Myocyte (in vitro differentiated cells): ENCODE results near the gene NRROS. TPM values are rescaled to one million over a fixed set of nuclear protein-coding genes. Genes with fewer than 3 reads are reported as not detected.
A peak's percentile ranks its signal among the peaks of the same experiment; 100 is the strongest.

Source experiments
- DNase-seq: peaks from one replicate; pipeline ENCODE4 v3.0.0-alpha.2; 2012; ENCODE audit warnings: low read depth
- total RNA-seq: library from RNA; depleted of rRNA; stranded (reverse); fragments of >200 nt; gene quantifications from 2 replicates; pipeline ENCODE4 v1.2.3, GENCODE V29; 2014

NRROS gene
- total RNA-seq, 1 donor from 2014 or later, result 0.59 TPM

- no peak for DNase-seq
Observed at GRCh38 chr3:196645897-196646665, 6.6 kb downstream of the NRROS start.

DNA sequence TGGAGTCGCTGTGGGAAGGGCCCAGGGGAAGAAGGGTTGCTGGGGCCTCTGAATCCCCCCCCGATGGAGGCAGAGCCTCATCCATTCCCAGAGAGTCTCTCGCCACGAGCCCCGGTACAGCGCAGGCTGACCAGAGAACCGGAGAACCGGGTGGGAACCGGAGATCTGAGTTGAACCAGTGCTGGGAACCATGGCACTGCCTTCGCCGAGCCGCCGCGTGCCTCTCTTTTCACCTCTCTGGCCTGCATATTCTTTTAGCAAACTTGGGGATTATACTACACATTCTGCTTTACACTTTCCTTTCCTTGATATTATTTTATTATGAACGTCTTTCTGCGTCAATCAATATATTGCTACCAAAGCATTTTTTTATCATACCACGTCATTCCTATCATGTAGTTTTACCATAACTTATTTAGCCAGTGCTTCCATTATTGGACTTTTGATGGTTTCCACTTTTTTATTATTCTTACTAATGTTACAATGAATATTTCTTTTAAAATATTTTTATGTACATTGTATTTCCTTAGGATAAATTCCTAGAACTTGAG, 7.2 kb downstream of the NRROS start:
- no peak for DNase-seq

- DNase-seq, result peak; percentile 88
Observed at GRCh38 chr3:196650740-196651311, 11.3 kb downstream of the NRROS start.

- no peak for DNase-seq
Observed at GRCh38 chr3:196651819-196652218, 12.3 kb downstream of the NRROS start.

DNA sequence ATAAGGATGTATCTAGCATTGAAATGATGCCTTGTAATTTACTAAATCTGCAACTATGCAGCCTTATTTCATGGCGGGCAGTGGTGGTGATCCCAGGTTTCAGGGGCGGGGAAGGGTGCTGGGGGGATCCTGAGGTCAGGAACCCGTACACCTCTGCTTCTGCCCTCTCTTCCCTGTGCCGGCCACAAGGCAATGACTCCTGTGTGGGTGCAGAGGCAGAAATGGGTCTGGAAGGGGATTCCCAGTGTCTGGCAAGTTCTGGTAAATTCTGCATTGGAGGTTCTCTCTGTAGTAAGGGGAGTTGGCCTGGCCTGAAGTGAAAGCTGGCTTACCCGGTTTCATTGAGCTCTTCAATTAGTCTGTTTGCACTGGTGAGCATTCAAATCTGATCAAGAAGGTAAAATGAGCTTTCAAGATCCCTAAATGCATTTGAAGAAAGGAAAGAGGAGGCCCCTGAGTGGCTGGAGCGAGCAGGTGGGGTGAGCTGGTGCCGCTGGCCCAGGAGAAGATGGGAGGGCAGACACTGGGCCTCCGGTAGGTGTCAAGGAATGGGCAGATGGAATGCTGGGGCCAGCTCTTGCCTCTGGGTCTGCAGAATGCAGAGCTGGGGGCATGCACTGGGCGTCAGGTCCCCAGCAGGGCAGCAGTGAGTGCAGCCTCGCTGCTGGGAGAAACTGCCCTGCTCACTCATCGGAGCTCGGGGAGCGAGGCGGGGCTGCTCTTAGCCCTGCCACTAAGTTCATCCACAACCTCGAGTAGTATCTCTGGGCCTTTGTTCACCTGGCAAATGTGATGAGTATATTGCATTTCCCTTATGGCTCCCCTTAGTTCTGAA, 13.7 kb downstream of the NRROS start:
- DNase-seq, result no peak

DNA sequence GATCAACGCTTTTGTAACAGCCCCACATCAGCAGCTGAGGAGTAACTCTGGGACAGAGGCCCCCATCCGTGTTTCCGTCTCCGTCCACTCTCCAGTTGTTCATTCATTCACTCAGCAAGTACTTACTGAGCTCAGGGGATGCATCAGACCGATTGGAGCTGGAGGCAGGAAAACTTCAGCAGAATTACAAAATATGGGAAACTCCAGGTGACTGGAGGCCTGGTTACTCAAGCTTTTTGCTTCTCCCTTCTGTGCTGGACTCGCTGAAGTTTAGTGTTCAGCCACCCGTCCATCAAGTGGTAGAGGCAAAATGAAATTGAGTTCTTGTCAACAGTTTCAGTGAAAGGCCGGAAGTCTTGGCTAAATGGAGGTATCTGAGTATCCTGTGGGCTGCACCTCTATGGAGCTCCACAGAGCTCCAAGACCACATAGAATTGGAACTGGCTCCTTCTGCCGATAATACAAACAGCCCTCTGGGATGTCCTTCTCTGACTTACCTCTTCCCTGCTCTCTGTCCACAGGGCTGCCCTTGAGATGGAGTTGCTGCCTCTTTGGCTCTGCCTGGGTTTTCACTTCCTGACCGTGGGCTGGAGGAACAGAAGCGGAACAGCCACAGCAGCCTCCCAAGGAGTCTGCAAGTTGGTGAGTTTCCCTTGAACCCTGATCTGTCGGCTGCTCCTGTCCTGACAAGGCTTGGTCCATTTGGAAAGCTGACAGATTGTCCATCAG, 14.7 kb downstream of the NRROS start:
- DNase-seq, result no peak

DNA sequence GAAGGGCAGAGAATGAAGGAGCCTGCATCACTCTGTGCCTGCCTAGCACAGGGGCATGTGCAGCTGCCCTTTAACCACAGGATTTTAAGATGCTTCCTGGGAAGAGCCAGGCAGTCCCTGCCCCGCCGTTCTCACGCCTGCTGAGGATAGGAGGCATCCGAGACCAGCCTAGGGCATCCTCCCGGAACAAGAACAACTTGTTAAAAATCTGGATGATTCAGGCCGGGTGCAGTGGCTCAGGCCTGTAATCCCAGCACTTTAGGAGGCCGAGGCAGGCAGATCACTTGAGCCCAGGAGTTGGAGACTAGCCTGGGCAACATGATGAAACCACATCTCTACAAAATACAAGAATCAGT, 15.2 kb downstream of the NRROS start:
- DNase-seq, result peak; percentile 89

- DNase-seq, result no peak
Observed at GRCh38 chr3:196655496-196655895, 16.0 kb downstream of the NRROS start.

DNA sequence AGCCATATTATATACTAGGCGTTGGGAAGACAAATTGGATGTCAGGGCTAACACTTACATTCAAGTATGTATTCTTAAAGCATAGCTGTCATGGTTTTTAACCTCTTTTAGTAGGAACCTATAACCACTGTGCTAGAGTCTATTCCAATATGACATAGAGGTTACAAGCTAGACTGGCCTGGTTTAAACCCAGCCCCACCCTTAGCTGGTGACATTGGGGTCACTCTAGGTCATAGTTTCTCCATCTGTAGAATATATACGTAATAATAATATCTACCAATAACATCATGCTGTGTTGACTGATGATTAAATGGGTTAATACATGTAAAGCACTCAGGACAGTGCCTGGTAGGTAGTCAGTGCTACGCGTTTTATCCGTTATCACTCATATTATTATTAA, 16.7 kb downstream of the NRROS start:
- no peak for DNase-seq

DNA sequence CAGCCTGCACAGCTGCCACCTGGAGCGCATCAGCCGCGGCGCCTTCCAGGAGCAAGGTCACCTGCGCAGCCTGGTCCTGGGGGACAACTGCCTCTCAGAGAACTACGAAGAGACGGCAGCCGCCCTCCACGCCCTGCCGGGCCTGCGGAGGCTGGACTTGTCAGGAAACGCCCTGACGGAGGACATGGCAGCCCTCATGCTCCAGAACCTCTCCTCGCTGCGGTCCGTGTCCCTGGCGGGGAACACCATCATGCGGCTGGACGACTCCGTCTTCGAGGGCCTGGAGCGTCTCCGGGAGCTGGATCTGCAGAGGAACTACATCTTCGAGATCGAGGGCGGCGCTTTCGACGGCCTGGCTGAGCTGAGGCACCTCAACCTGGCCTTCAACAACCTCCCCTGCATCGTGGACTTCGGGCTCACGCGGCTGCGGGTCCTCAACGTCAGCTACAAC, 20.4 kb downstream of the NRROS start:
- DNase-seq, result no peak

GRCh38 chr3:196660381-196661166, 21.1 kb downstream of the NRROS start:
- no peak for DNase-seq

DNA sequence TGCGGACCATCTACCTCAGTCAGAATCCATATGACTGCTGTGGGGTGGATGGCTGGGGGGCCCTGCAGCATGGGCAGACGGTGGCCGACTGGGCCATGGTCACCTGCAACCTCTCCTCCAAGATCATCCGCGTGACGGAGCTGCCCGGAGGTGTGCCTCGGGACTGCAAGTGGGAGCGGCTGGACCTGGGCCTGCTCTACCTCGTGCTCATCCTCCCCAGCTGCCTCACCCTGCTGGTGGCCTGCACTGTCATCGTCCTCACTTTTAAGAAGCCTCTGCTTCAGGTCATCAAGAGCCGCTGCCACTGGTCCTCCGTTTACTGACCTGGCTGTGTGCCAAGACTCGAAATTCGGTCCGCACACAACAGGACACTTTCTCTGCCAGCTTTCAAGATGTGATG, 21.9 kb downstream of the NRROS start:
- no peak for DNase-seq

- DNase-seq, result peak; percentile 83
Observed at GRCh38 chr3:196662033-196662432, 22.5 kb downstream of the NRROS start.

DNA sequence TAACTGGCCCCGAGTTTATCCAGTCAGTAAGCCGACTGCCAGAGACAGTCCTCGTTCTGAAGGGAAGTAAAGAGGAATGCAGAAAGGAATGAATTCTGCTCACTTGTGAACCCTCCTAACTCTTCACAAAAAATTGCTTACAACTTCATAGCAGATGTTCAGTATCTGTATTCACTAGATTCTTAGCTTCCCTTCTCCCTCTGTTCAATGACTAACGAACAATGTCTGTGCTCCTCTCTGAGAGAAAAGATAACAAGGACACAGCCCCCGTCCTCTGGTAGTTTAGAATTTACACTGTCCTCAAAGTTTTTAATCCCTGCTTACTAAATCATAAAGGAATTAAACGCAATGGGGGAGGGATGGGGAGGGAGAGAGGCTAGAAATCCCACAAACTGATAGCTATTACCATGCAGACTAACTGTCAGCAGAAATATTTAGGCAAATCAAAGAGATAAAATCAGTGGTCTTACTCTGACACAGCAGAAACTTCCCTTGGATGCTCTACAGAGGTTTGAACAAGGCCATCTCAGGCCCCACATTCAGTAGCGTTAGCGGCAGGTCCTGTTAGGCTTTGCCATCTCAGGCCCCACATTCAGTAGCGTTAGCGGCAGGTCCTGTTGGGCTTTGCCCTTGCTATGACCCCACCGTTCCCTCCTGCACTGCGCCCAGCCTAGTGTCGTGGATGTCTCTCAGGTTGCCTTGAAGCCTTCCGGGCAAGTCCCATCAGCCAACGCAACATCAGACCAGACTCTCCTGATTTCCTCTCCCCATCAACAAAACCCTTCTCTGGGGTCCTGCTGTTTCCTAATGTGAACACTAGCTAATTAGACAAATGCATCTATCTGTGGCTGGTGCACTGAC, 23.4 kb downstream of the NRROS start:
- DNase-seq, result no peak

DNA sequence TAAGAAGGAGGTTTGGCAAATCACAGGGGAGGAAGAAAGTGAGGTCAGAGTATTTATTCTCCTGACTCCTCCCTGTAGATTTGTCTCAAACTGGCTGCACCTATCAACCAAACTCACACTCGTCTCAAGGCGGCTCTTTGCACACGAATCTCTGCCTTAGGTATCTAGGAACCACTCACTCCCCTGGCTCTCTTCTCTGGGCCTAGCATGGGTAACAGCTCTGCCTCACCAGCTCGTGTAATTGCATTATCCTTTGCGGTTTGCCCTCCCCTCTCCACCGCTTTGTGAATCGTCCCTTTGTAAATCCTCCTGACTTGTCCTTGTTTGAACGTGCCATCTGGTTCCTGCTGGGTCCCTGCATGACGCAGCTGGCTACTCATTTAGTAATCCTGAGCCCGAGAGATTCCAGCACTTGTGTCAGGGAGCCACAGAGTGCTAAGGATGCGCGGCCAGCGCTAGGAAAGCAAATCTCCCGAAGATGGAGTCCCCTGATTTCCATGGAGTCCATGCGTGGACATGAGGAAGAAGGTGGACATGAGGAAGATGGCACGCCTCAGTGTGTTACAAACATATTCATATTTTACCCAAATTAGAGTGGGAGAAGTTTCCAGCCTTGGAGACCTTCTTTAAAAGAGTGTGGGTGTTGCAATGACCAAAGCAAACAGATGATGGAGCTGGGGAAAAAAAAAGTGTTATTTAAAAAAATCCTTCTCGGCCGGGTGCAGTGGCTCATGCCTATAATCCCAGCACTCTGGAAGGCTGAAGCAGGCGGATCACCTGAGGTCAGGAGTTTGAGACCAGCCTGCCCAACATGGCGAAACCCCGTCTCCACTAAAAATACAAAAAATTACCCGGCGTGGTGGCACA, 26.7 kb downstream of the NRROS start:
- DNase-seq, result peak; percentile 95

GRCh38 chr3:196667056-196667825, 27.7 kb downstream of the NRROS start:
- DNase-seq, result no peak

DNA sequence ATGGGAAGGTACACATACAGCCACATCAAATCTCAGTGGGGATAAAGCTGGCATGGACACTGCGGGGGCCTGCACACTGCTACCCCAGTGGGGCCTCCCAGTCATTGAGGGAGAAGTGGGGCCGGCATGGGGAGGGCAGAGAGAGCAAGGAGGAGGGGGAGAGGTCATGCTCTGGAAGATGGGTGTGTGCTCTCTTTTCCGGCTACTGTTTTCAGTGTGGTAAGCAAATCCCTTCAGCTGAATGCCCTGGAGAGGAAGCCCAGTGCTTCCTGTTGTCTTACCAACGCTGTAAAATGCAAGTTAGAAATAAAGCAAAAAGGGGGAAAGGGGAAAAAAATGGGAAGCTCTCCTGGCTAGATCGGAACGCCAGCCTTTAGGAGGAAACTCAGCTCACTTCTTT, 30.8 kb downstream of the NRROS start:
- no peak for DNase-seq

- DNase-seq, result no peak
Observed at GRCh38 chr3:196673632-196674031, 34.1 kb downstream of the NRROS start.
